DMS153 treated with DMSO at 0.1 percent for 48 hours (cell line): ENCODE measurements around the gene PDSS2.
A peak's percentile ranks its signal among the peaks of the same experiment; 100 is the strongest.
"Not testable (repeated sequence)": the region's sequence is repeated elsewhere in the genome, so short reads cannot be mapped to it uniquely, and the experiment has no call there.

Source experiments
- DNase-seq: peaks from one replicate; lab custom pipeline; 2025; ENCODE audit not compliant: unreplicated experiment; lab: John Stamatoyannopoulos, UW

The PDSS2 gene

GRCh38 chr6:107186047-107186446 lies 273.3 kb downstream of the PDSS2 start:
- DNase-seq, result no peak

- peak; percentile 87 for DNase-seq
These were observed 273.9 kb downstream of the PDSS2 start for GRCh38 chr6:107185391-107185970.

- no peak for DNase-seq
These were observed 274.9 kb downstream of the PDSS2 start for GRCh38 chr6:107184435-107184834.

GRCh38 chr6:107180099-107180498 lies 279.3 kb downstream of the PDSS2 start:
- no peak for DNase-seq

GRCh38 chr6:107179004-107179403 lies 280.4 kb downstream of the PDSS2 start:
- no peak for DNase-seq

- no peak for DNase-seq
These were observed 285.6 kb downstream of the PDSS2 start for GRCh38 chr6:107173779-107174178.

- DNase-seq, result no peak
These were observed 287.9 kb downstream of the PDSS2 start for GRCh38 chr6:107171513-107171912.

GRCh38 chr6:107164299-107164698 lies 295.1 kb downstream of the PDSS2 start:
- not testable (repeated sequence) for DNase-seq

GRCh38 chr6:107161521-107161920 lies 297.8 kb downstream of the PDSS2 start:
- no peak for DNase-seq

GRCh38 chr6:107156617-107157016 lies 302.7 kb downstream of the PDSS2 start:
- no peak for DNase-seq

- no peak for DNase-seq
These were observed 304.6 kb downstream of the PDSS2 start for GRCh38 chr6:107154801-107155160.

GRCh38 chr6:107154131-107154800 lies 305.1 kb downstream of the PDSS2 start:
- peak; percentile 93 for DNase-seq

GRCh38 chr6:107152638-107153430 lies 306.5 kb downstream of the PDSS2 start:
- DNase-seq, result peak; percentile 74

GRCh38 chr6:107144666-107145065 lies 314.7 kb downstream of the PDSS2 start:
- DNase-seq, result no peak

GRCh38 chr6:107144014-107144413 lies 315.4 kb downstream of the PDSS2 start:
- no peak for DNase-seq

- DNase-seq, result no peak
These were observed 318.8 kb downstream of the PDSS2 start for GRCh38 chr6:107140581-107140980.

GRCh38 chr6:107136324-107136723 lies 323.0 kb downstream of the PDSS2 start:
- not testable (repeated sequence) for DNase-seq

GRCh38 chr6:107135048-107135680 lies 324.2 kb downstream of the PDSS2 start:
- not testable (repeated sequence) for DNase-seq

- DNase-seq, result no peak
These were observed 326.9 kb downstream of the PDSS2 start for GRCh38 chr6:107132330-107132954.

GRCh38 chr6:107129370-107129925 lies 329.9 kb downstream of the PDSS2 start:
- no peak for DNase-seq

GRCh38 chr6:107128577-107128976 lies 330.8 kb downstream of the PDSS2 start:
- DNase-seq, result no peak
